Neural progenitor cell (in vitro differentiated cells): ENCODE results near the gene CHST13.
A peak's percentile ranks its signal among the peaks of the same experiment; 100 is the strongest.

Source experiments
- CTCF ChIP-seq: fragments of 200-600 bp; sonication (generic); IDR thresholded peaks from 2 replicates; pipeline ENCODE4 v1.5.1; 2017; ENCODE audit warnings: antibody characterized with exemption, mild to moderate bottlenecking
- EZH2 ChIP-seq: fragments of 200-600 bp; sonication (generic); IDR thresholded peaks from 2 replicates; pipeline ENCODE4 v1.6.1; 2017; ENCODE audit warnings: antibody characterized with exemption, mild to moderate bottlenecking, moderate library complexity
- EZH2phosphoT487 ChIP-seq: fragments of 200-600 bp; sonication (generic); IDR thresholded peaks from 2 replicates; pipeline ENCODE4 v1.6.1; 2017; ENCODE audit warnings: antibody characterized with exemption

- TF ChIP-seq CTCF (peak; percentile 42), EZH2 (no peak), EZH2phosphoT487 (no peak)
Measured at GRCh38 chr3:126530171-126531050, 6.5 kb downstream of the CHST13 start.
